Lower lobe of right lung (tissue), 2 donors: ENCODE results near the gene CIAO3. TPM values are rescaled to one million over a fixed set of nuclear protein-coding genes. Genes with fewer than 3 reads are reported as not detected.

Source experiments
- ATAC-seq, 2 donors: fragments of 200-7000 bp; cut with Tn5 transposase; one replicate each; pipeline ENCODE4 v1.9.1; 2020 to 2022; ENCODE audit warnings: mild to moderate bottlenecking in 2 of 2, moderate library complexity in 2 of 2
- DNase-seq: peaks from one replicate; pipeline ENCODE4 v3.0.0-alpha.2; 2020
- H3K27ac ChIP-seq: fragments of 200-600 bp; one replicate; pipeline ENCODE4 v1.8.0; 2022
- H3K27me3 ChIP-seq: fragments of 200-600 bp; one replicate; pipeline ENCODE4 v1.8.0; 2022; ENCODE audit warnings: low read depth
- H3K36me3 ChIP-seq: fragments of 200-600 bp; one replicate; pipeline ENCODE4 v1.8.0; 2022; ENCODE audit warnings: mild to moderate bottlenecking
- H3K4me1 ChIP-seq: fragments of 200-600 bp; one replicate; pipeline ENCODE4 v1.8.0; 2022
- H3K4me3 ChIP-seq: fragments of 200-600 bp; one replicate; pipeline ENCODE4 v1.8.0; 2022; ENCODE audit warnings: mild to moderate bottlenecking
- H3K9me3 ChIP-seq: fragments of 200-600 bp; one replicate; pipeline ENCODE4 v1.8.0; 2022
- CTCF ChIP-seq: fragments of 200-600 bp; IDR thresholded peaks from one replicate; pipeline ENCODE4 v1.8.0; 2022; ENCODE audit warnings: antibody characterized with exemption, mild to moderate bottlenecking
- intact Hi-C: fragments of 100-400 bp; cut with DNase I; formaldehyde crosslinking; loops from one replicate; pipeline ENCODE4 v1.11.0; 2022
- total RNA-seq: library from RNA; stranded (reverse); fragmentation: NEBNext Ultra II Directional; extraction: Animal tissue kit (Norgen Biotek cat#: 25700); gene quantifications from one replicate; pipeline ENCODE4 v1.2.1, GENCODE V29; 2021
- donor health status: DM: no; HTN: yes; CAD: no; lungs with severe emphysema.

Gene CIAO3
- total RNA-seq, 1 donor from 2014 or later: 24.3 TPM

GRCh38 chr16:716768-717325 is 23.9 kb downstream of the CIAO3 start:
- TF ChIP-seq CTCF: no peak
- Histone ChIP-seq H3K36me3 (no peaks in the 10 kb centered on the region), H3K27ac (no peak overlapping the region), H3K27me3 (peaks cover 10% of the 10 kb centered on the region), H3K9me3 (no peaks in the 10 kb centered on the region), H3K4me3 (no peak overlapping the region), H3K4me1 (peaks cover 38% of the 10 kb centered on the region)
- no peak for DNase-seq
- intact Hi-C loops: no loop called here
- ATAC-seq: no peak

- Histone ChIP-seq H3K9me3 (no peaks in the 10 kb centered on the region), H3K4me1 (peaks cover 33% of the 10 kb centered on the region), H3K4me3 (peak overlapping the region; percentile 77), H3K36me3 (no peaks in the 10 kb centered on the region), H3K27me3 (peaks cover 16% of the 10 kb centered on the region), H3K27ac (no peak overlapping the region)
- ATAC-seq (no peak), DNase-seq (no peak)
- intact Hi-C loops: no loop called here
- TF ChIP-seq CTCF: no peak
Measured at GRCh38 chr16:716200-716568, 24.6 kb downstream of the CIAO3 start.

GRCh38 chr16:715477-716199 is 25.2 kb downstream of the CIAO3 start:
- no peaks in the 10 kb centered on the region for H3K9me3 ChIP-seq
- DNase-seq: no peak
- no peak for TF ChIP-seq CTCF
- H3K4me3 ChIP-seq: peak overlapping the region; percentile 77
- H3K36me3 ChIP-seq: no peaks in the 10 kb centered on the region
- H3K27ac ChIP-seq: peak overlapping the region; percentile 36
- intact Hi-C loops: no loop called here
- peaks cover 22% of the 10 kb centered on the region for H3K27me3 ChIP-seq
- peaks cover 32% of the 10 kb centered on the region for H3K4me1 ChIP-seq
- ATAC-seq: peak in 1 of 2 donors; percentile 5

GRCh38 chr16:714558-715476 is 26.0 kb downstream of the CIAO3 start, which contains the start of gene METRN:
METRN (plus strand) TSS chr16:715118; CDS start chr16:715290, 172 bp downstream.
- intact Hi-C loops: no loop called here
- Histone ChIP-seq H3K9me3 (no peaks in the 10 kb centered on the region), H3K4me3 (peak within 1 kb of the TSS; percentile 77), H3K4me1 (peaks cover 24% of the 10 kb centered on the region), H3K27me3 (peaks cover 30% of the 10 kb centered on the region), H3K36me3 (no peaks in the 10 kb centered on the region), H3K27ac (peak within 1 kb of the TSS; percentile 36)
- TF ChIP-seq CTCF: no peak
- DNase-seq (peak; percentile 95), ATAC-seq (peak; percentile 90 to 92)

GRCh38 chr16:714079-714478 is 26.7 kb downstream of the CIAO3 start:
- DNase-seq (no peak), ATAC-seq (no peak)
- no peaks in the 10 kb centered on the region for H3K9me3 ChIP-seq
- no peak overlapping the region for H3K27ac ChIP-seq
- H3K27me3 ChIP-seq: peaks cover 37% of the 10 kb centered on the region
- H3K4me1 ChIP-seq: peaks cover 18% of the 10 kb centered on the region
- no peak for TF ChIP-seq CTCF
- intact Hi-C loops: no loop called here
- peak overlapping the region; percentile 34 for H3K4me3 ChIP-seq
- H3K36me3 ChIP-seq: no peaks in the 10 kb centered on the region
